ENCODE results near the gene HLA-DRB5. TPM values are rescaled to one million over a fixed set of nuclear protein-coding genes. Genes with fewer than 3 reads are reported as not detected.
A peak's percentile ranks its signal among the peaks of the same experiment; 100 is the strongest.
"Not testable (repeated sequence)": the region's sequence is repeated elsewhere in the genome, so short reads cannot be mapped to it uniquely, and the experiment has no call there.

HLA-DRB5 gene
- total RNA-seq, 4 donors from 2014 or later: 0.80 to 19.0 TPM; not detected in 2

- H3K27me3 ChIP-seq: no peaks in the 10 kb centered on the region
- ATAC-seq: no peak
- DNase-seq: no peak
- TF ChIP-seq, protein P1, sequence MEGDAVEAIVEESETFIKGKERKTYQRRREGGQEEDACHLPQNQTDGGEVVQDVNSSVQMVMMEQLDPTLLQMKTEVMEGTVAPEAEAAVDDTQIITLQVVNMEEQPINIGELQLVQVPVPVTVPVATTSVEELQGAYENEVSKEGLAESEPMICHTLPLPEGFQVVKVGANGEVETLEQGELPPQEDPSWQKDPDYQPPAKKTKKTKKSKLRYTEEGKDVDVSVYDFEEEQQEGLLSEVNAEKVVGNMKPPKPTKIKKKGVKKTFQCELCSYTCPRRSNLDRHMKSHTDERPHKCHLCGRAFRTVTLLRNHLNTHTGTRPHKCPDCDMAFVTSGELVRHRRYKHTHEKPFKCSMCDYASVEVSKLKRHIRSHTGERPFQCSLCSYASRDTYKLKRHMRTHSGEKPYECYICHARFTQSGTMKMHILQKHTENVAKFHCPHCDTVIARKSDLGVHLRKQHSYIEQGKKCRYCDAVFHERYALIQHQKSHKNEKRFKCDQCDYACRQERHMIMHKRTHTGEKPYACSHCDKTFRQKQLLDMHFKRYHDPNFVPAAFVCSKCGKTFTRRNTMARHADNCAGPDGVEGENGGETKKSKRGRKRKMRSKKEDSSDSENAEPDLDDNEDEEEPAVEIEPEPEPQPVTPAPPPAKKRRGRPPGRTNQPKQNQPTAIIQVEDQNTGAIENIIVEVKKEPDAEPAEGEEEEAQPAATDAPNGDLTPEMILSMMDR (IDR thresholded peaks at IDR 0.05 in 4 of 5, conservative IDR thresholded peaks at IDR 0.05 in 1 of 5): no peak
- TF ChIP-seq POLR2A (IDR thresholded peaks at IDR 0.05): no peak
- no peaks in the 10 kb centered on the region for H3K36me3 ChIP-seq
- intact Hi-C loops (cut with DNase I; ENCODE audit: low total_unique reads): loop anchor here (5.0 kb wide), 1 partner anchor 48 kb away; no protein-coding TSS in a partner anchor
- H3K4me1 ChIP-seq: no peaks in the 10 kb centered on the region
- H3K9me3 ChIP-seq: no peaks in the 10 kb centered on the region
- H3K4me3 ChIP-seq: no peak overlapping the region
- H3K27ac ChIP-seq: no peak overlapping the region
- in situ Hi-C loops (cut with MboI; ENCODE audit: low sequenced_read_pairs in 4 of 4): no loop called here
Observed at GRCh38 chr6:32539839-32540238, 9.8 kb upstream of the HLA-DRB5 start.

GRCh38 chr6:32530431-32530793 lies 325 bp upstream of the HLA-DRB5 start:
- ATAC-seq; H3K4me1 ChIP-seq; DNase-seq; H3K36me3 ChIP-seq; intact Hi-C loops (cut with DNase I; ENCODE audit: low total_unique reads); H3K4me3 ChIP-seq; H3K27me3 ChIP-seq; H3K9me3 ChIP-seq; in situ Hi-C loops (cut with MboI; ENCODE audit: low sequenced_read_pairs in 4 of 4): not testable (repeated sequence)
- H3K27ac ChIP-seq: peak overlapping the region in 1 of 4 donors; percentile 65

- intact Hi-C loops (cut with DNase I; ENCODE audit: low total_unique reads) (loop anchor here (5.0 kb wide), 2 partner anchors 35 to 65 kb away; partner anchors contain the start of gene HLA-DRB1), in situ Hi-C loops (cut with MboI; ENCODE audit: low sequenced_read_pairs in 4 of 4) (loop anchor here in 2 of 4 donors (10.0 kb wide), 1 partner anchor 62 kb away; the partner anchor contains the start of gene HLA-DRB1 (in 2 of the 2))
- TF ChIP-seq POLR2A (IDR thresholded peaks at IDR 0.05): no peak
- TF ChIP-seq, protein P1 (IDR thresholded peaks at IDR 0.05 in 4 of 5, conservative IDR thresholded peaks at IDR 0.05 in 1 of 5): no peak
- Histone ChIP-seq H3K4me3 (peak overlapping the region in 1 of 4 donors; percentile 26), H3K4me1 (no peaks in the 10 kb centered on the region), H3K27ac (peak overlapping the region in 1 of 4 donors; percentile 18), H3K27me3 (no peaks in the 10 kb centered on the region), H3K36me3 (no peaks in the 10 kb centered on the region), H3K9me3 (no peaks in the 10 kb centered on the region)
- no peak for ATAC-seq
- DNase-seq: no peak
Observed at GRCh38 chr6:32522302-32523047, 7.6 kb downstream of the HLA-DRB5 start.

- no peaks in the 10 kb centered on the region for H3K9me3 ChIP-seq
- H3K36me3 ChIP-seq: no peaks in the 10 kb centered on the region
- intact Hi-C loops (cut with DNase I; ENCODE audit: low total_unique reads): loop anchor here (5.0 kb wide), 2 partner anchors 37 to 67 kb away; partner anchors contain the start of gene HLA-DRB1
- no peaks in the 10 kb centered on the region for H3K4me1 ChIP-seq
- DNase-seq: no peak
- TF ChIP-seq, protein P1 (IDR thresholded peaks at IDR 0.05 in 4 of 5, conservative IDR thresholded peaks at IDR 0.05 in 1 of 5): no peak
- TF ChIP-seq POLR2A (IDR thresholded peaks at IDR 0.05): no peak
- no peak overlapping the region for H3K27ac ChIP-seq
- no peak overlapping the region for H3K4me3 ChIP-seq
- in situ Hi-C loops (cut with MboI; ENCODE audit: low sequenced_read_pairs in 4 of 4): loop anchor here in 2 of 4 donors (10.0 kb wide), 1 partner anchor 65 kb away; the partner anchor contains the start of gene HLA-DRB1 (in 2 of the 2)
- no peak for ATAC-seq
- no peaks in the 10 kb centered on the region for H3K27me3 ChIP-seq
Observed at GRCh38 chr6:32519910-32520258, 10.2 kb downstream of the HLA-DRB5 start.

- Histone ChIP-seq H3K27me3 (no peaks in the 10 kb centered on the region), H3K36me3 (no peaks in the 10 kb centered on the region), H3K4me1 (no peaks in the 10 kb centered on the region), H3K27ac (no peak overlapping the region), H3K9me3 (no peaks in the 10 kb centered on the region), H3K4me3 (no peak overlapping the region)
- in situ Hi-C loops (cut with MboI; ENCODE audit: low sequenced_read_pairs in 4 of 4) (no loop called here), intact Hi-C loops (cut with DNase I; ENCODE audit: low total_unique reads) (no loop called here)
- no peak for DNase-seq
- no peak for TF ChIP-seq POLR2A (IDR thresholded peaks at IDR 0.05)
- TF ChIP-seq, protein P1 (IDR thresholded peaks at IDR 0.05 in 4 of 5, conservative IDR thresholded peaks at IDR 0.05 in 1 of 5): no peak
- ATAC-seq: no peak
Observed at GRCh38 chr6:32519118-32519909, 10.8 kb downstream of the HLA-DRB5 start.

Measured in gastrocnemius medialis (tissue), 4 donors.